ENCODE data around the gene TRPV2.

- TF ChIP-seq CTCF (IDR thresholded peaks at IDR 0.05; ENCODE audit: low read depth, low read length, poor library complexity, severe bottlenecking), result no peak
- no peak for TF ChIP-seq EZH2phosphoT487 (IDR thresholded peaks at IDR 0.05; ENCODE audit: borderline replicate concordance, low read length)
Observed at GRCh38 chr17:16449121-16449570, 33.8 kb downstream of the TRPV2 start.
